ENCODE measurements around the gene NRSN2.

- TF ChIP-seq CTCF (IDR thresholded peaks at IDR 0.05) (no peak), POLR2AphosphoS5 (IDR thresholded peaks at IDR 0.05; ENCODE audit: low read depth, low read length) (no peak), TCF7L2 (IDR thresholded peaks at IDR 0.05; ENCODE audit: low read depth, low read length) (no peak), REST (IDR thresholded peaks at IDR 0.05; ENCODE audit: insufficient read depth in 1 of 2, low read depth in 2 of 2, low read length in 1 of 2) (no peak)
These were observed 41.2 kb upstream of the NRSN2 start for GRCh38 chr20:305745-306144.
